GM04503 (cell line): Measurements from ENCODE around the gene GAS7.
A peak's percentile ranks its signal among the peaks of the same experiment; 100 is the strongest.

Experiments
- DNase-seq: peaks from one replicate; pipeline ENCODE4 v3.0.0-alpha.2; 2012; ENCODE audit warnings: low read depth

GAS7 gene

GRCh38 chr17:10135539-10136257 lies 62.7 kb downstream of the GAS7 start:
- DNase-seq: peak; percentile 35

GRCh38 chr17:10130677-10131076 lies 67.7 kb downstream of the GAS7 start:
- no peak for DNase-seq

- DNase-seq: peak; percentile 35
These were observed 68.1 kb downstream of the GAS7 start for GRCh38 chr17:10130263-10130662.

- peak; percentile 90 for DNase-seq
These were observed 70.5 kb downstream of the GAS7 start for GRCh38 chr17:10127819-10128425.

- peak; percentile 44 for DNase-seq
These were observed 71.5 kb downstream of the GAS7 start for GRCh38 chr17:10126616-10127501.

- DNase-seq: no peak
These were observed 72.2 kb downstream of the GAS7 start for GRCh38 chr17:10126276-10126615.

- DNase-seq: no peak
These were observed 72.7 kb downstream of the GAS7 start for GRCh38 chr17:10125531-10126275.

- no peak for DNase-seq
These were observed 75.3 kb downstream of the GAS7 start for GRCh38 chr17:10123093-10123492.

- DNase-seq: no peak
These were observed 76.3 kb downstream of the GAS7 start for GRCh38 chr17:10121971-10122707.

- DNase-seq: no peak
These were observed 77.7 kb downstream of the GAS7 start for GRCh38 chr17:10120749-10121148.

- DNase-seq: no peak
These were observed 78.3 kb downstream of the GAS7 start for GRCh38 chr17:10120109-10120485.

GRCh38 chr17:10119203-10120108 lies 79.0 kb downstream of the GAS7 start:
- no peak for DNase-seq

GRCh38 chr17:10118788-10119130 lies 79.6 kb downstream of the GAS7 start:
- DNase-seq: no peak

GRCh38 chr17:10117581-10118001 lies 80.8 kb downstream of the GAS7 start:
- DNase-seq: no peak

- DNase-seq: no peak
These were observed 81.5 kb downstream of the GAS7 start for GRCh38 chr17:10116753-10117420.

GRCh38 chr17:10116267-10116666 lies 82.1 kb downstream of the GAS7 start:
- no peak for DNase-seq

GRCh38 chr17:10115536-10115932 lies 82.9 kb downstream of the GAS7 start:
- no peak for DNase-seq

GRCh38 chr17:10114931-10115535 lies 83.4 kb downstream of the GAS7 start:
- peak; percentile 93 for DNase-seq

GRCh38 chr17:10112962-10113361 lies 85.4 kb downstream of the GAS7 start:
- no peak for DNase-seq
